Stimulated activated CD8-positive, alpha-beta memory T cell treated with anti-CD3 and anti-CD28 coated beads, Interleukin-12 subunit alpha, Interleukin-12 subunit beta, amount 100 ng/mL, for 1 hour (primary cell): ENCODE data around the gene EXPH5.

ENCODE experiments used
- DNase-seq: peaks from one replicate; pipeline ENCODE4 v3.0.0-alpha.2; 2020; ENCODE audit warnings: low read depth

EXPH5 gene

GRCh38 chr11:108468478-108468864 is 125.1 kb downstream of the EXPH5 start:
- no peak for DNase-seq

DNA sequence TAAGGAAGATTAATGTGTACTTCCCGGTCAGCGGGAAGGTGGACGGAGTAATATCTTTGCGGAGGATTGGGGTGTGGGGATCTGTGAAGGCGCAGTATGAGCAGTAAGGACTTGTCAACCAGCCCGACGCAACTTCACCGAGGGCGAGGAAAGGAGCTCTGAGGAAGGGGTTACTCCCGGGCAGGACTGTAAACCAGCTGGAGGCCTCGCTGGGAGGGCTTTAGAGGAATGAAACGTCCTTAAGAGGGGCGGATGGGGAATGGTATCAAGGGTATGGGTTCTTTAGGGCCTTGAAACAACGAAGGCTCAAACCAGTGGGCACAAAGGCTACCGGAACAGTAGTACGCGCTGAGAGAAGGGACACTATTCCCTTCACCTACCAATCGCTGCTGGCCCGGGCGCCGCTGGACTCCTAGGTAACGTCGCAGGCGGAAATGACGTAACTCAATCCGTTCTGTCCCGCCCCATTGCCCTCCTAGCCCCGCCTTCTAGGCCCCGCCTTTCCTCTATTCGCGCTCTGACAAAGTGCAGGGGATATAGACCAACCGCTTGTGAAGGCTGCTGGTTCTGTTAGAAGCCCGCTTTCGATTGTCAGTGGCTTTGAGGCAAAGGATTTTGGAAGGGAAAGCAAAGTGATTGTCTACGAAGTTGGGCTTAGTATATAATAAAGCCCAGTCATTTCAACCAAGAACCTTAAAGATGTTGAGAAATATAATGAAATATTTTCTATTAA is 126.3 kb downstream of the EXPH5 start, which contains the start of gene C11orf65:
C11orf65 (minus strand) TSS at position 439 of the 733 bp plus-strand sequence. CDS start 5,970 bp downstream, outside the sequence.
- DNase-seq, result peak; percentile 93

- no peak for DNase-seq
Measured at GRCh38 chr11:108466405-108466804, 127.2 kb downstream of the EXPH5 start.
